Mesenteric fat pad (tissue), 1 donor: ENCODE measurements around the gene PLEKHO1. TPM values are rescaled to one million over a fixed set of nuclear protein-coding genes. Genes with fewer than 3 reads are reported as not detected.
"Not testable (repeated sequence)": the region's sequence is repeated elsewhere in the genome, so short reads cannot be mapped to it uniquely, and the experiment has no call there.

Experiments
- DNase-seq: peaks from one replicate; pipeline ENCODE4 v3.0.0-alpha.2; 2020; ENCODE audit warnings: low spot score
- total RNA-seq: library from RNA; stranded (reverse); fragmentation: NEBNext Ultra II Directional; extraction: Animal tissue kit (Norgen Biotek cat#: 25700); gene quantifications from one replicate; pipeline ENCODE4 v1.2.1, GENCODE V29; 2021
- donor health status: DM: yes; HTN: yes; CAD: no.

The PLEKHO1 gene
- total RNA-seq, 1 donor from 2014 or later = 33.1 TPM

DNA sequence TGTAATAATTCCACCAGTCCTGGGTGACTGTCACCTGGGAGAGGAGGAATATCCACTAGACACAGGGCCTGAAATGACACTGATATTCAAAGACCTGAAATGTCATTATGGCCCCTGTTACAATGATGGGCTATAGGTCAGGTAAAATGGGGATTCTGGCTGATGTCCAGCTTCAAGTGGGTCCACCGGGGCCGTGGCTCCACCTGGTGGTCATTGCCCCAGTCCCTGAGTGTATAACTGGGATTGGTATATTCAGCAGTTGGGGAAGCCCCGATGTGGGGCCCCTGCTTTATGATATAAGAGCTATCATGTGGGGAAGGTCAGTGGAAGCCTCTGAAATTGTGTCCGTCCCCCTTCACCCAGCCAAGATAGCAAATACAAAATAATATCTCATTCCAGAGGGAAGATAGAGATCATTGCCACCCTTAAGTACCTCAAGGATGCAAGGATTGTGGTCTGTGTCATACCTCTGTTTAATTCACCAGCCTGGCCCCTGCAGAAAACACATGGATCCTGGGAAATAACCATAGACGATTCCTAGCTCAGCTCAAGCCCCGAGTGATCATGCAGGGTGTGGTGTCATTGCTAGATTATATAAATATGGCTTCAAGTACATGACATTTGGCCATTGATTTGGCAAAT, 19.4 kb downstream of the PLEKHO1 start:
- DNase-seq = no peak

GRCh38 chr1:150171801-150172200, 22.1 kb downstream of the PLEKHO1 start:
- no peak for DNase-seq

DNA sequence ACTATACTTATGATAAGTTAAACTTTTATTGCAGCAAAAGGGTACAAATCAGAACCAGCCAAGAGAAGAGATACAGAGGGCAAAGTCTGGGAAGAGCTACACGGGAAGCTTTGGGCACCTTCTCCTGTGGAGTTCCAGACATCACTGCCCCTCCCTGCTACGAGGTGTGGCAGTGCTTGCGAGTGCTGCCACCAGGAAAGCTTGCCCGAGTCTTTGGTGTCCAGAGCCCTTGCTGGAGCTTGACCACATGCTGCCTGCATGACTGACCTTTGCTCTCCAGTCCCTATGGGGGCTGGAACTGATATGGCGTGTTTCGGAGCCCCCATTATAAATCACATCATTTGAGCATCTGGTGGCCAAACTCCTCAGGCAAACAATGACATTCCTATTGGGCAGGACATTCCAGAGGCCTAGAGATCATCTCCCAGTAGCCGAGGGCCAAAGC, 23.4 kb downstream of the PLEKHO1 start:
- DNase-seq = no peak

DNA sequence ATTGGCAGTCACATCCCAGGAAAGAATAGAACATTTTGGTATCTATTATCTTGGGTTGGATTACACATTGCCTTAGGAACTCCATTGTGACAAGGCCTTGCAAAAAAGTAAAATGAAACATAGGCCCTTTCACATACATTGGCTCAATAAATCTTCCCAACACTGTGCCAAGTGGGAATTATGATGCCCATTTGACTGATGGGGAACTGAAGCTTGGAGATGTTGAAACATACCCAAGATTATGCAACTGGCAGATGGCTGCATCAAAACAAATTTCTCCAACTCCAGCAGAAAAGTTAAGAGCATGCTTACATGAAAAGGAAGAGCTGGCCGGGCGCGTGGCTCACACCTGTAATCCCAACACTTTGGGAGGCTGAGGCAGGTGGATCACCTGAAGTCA, 26.9 kb downstream of the PLEKHO1 start:
- DNase-seq = no peak

DNA sequence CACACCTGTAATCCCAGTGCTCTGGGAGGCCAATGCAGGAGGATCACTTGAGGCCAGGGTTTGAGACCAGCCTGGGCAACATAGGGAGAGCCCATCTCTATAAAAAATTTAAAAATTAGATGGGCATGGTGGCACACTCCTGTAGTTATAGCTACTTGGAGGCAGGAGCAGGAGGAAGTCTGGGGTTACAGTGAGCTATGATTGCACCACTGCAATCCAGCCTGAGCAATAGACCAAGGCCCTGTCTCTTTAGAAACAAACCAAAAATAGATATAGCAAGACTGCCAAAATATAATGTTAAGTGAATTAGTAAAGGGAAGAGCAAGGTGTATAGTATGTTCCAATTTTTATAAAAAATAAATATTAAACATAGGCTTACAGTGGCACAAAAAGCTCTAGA, 28.8 kb downstream of the PLEKHO1 start:
- no peak for DNase-seq

GRCh38 chr1:150179867-150180266, 30.2 kb downstream of the PLEKHO1 start:
- DNase-seq = no peak

DNA sequence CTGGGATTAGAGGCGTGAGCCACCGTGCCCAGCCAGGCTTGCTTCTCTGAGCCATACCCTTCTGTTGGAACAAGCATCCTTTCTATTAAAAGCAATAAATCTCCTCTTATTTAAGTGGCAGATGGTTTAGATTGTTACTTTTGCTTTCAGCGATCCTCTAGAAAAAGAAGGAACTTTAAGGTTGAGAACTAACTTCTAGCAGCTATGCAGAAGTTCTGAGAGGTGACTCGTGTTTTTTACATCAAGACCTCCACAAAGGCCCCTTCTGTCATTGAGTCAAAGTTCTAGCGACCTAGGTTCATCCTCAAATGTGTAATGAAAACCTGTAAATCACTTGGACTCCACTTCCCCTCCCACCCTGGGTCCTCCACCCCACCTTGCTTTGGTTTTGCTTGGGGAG, 30.8 kb downstream of the PLEKHO1 start:
- no peak for DNase-seq

DNA sequence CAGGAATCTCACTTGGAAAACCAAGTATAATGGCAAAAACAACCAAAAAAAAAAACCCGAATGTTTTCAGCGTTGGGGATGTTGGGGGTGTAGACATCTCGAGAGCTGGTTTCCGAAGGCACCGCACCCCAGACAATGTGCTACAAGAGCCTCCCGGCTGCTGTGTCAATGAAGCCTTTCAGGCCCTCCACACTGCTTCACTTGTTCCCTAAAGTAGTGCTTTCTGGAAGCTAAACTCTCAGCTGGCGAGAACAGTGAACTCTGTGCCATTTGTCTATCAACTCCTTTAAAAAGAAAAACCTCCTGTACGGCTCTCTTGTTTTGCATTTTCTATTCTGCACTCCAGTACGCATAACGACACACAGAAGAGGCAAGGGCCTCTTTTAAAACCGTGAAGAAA, 32.5 kb downstream of the PLEKHO1 start:
- no peak for DNase-seq

DNA sequence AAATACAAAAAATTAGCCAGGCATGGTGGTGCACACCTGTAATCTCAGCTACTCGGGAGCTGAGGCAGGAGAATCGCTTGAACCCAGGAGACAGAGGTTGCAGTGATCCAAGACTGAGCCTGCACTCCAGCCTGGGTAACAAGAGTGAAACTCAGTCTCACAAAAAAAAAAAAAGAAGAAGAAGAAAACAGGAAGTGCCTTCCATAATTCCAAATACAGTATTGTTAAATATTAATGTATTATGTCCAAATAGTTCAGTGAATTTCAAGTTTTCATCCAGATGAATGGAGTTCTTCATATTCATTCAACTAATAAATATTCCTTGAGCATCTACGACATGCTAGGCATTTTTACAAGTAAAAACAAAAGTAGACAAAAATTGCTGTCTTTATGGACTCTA, 33.3 kb downstream of the PLEKHO1 start:
- no peak for DNase-seq

- DNase-seq = no peak
These were observed 35.8 kb downstream of the PLEKHO1 start for GRCh38 chr1:150185481-150185880.

DNA sequence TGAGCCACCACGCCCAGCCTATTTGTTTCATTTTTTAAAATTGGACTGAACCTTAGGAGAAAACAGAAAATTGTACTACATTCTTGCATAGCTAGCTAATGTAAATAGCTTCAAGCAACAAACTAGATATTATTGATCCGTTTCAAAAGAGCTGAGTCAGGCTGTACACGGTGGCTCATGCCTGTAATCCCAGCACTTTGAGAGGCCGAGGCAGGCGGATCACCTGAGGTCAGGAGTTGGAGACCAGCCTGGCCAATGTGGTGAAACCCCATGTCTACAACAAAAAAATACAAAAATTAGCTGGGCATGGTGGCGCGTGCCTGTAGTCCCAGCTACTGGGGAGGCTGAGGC, 36.7 kb downstream of the PLEKHO1 start:
- not testable (repeated sequence) for DNase-seq

- no peak for DNase-seq
These were observed 37.3 kb downstream of the PLEKHO1 start for GRCh38 chr1:150186789-150187559.

- no peak for DNase-seq
These were observed 37.8 kb downstream of the PLEKHO1 start for GRCh38 chr1:150187560-150187931.

GRCh38 chr1:150192012-150192411, 42.3 kb downstream of the PLEKHO1 start:
- DNase-seq = no peak

DNA sequence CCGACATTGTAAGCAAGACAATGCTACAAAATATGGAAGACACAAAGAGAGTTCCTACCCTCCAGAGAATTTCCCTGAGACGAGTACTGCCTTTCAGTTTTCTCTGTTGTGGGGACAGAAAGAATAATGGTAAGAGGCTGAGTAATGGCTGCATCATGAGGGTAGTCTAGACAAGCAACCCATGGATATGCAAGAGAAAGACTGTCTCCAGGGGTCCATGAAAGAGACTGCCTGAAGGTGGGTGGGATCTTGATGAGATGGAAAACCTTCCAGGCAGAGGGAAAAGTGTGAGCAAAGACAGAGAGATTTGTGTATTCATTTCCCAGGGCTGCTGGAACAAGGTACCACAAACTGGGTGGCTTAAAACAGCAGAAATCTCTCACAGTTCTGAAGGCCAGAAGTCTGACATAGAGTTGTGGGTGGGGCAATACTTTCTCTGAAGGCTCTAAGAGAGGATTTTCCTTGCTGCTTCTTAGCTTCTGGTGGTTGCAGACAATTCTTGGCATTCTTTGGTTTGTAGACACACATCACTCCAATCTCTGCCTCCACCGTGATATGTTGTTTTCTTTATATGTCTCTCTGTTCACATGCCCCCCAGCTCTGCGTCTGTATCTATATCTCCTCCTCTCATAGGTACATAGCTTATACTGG, 44.8 kb downstream of the PLEKHO1 start:
- DNase-seq = no peak

DNA sequence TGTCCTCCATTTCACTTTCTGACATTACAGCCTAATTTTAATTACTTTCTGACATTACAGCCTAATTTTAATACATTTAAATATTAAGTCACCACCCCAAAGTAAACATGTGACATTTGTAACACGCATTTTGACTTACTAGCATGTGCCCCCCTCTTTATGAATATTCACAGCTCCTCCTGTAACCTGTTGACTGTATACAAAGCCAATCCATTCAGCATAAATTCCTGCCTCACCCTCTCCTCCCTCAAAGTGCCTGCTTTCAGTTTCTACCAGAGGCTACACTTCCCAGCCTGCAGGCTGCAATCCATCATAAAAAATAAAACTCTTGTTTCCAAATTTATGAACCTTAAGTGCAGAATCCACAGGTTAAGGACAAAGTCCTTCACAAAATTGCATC, 46.7 kb downstream of the PLEKHO1 start:
- DNase-seq = no peak

- DNase-seq = no peak
These were observed 57.7 kb downstream of the PLEKHO1 start for GRCh38 chr1:150207281-150207971.

DNA sequence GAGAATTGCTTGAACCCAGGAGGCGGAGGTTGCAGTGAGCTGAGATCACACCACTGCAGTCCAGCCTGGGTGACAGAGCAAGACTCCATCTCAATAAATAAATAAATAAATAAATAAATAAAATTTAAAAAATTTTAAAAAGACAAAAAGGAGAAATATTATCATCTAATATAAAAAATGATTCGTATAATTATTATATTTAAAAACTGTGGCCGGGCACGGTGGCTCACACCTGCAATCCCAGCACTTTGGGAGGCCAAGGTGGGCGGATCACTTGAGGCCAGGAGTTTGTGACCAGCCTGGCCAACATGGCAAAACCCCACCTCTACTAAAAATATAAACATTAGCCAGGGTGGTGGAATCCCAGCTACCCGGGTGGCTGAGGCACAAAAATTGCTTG, 58.7 kb downstream of the PLEKHO1 start:
- not testable (repeated sequence) for DNase-seq
